Caco-2 (cell line): Measurements from ENCODE around the gene STRBP. TPM values are rescaled to one million over a fixed set of nuclear protein-coding genes. Genes with fewer than 3 reads are reported as not detected.
A peak's percentile ranks its signal among the peaks of the same experiment; 100 is the strongest.
"Not testable (repeated sequence)": the region's sequence is repeated elsewhere in the genome, so short reads cannot be mapped to it uniquely, and the experiment has no call there.

Experiments
- BruUV-seq: library from RNA; stranded (reverse); fragments of 400-500 nt; replicated peaks from 2 replicates; lab custom pipeline; 2021; lab: Mats Ljungman, UMichigan
- CTCF ChIA-PET: fragments of 300-600 bp; sonication (Branson Sonifier 250); formaldehyde crosslinking; loops from one replicate; lab custom pipeline; 2022; ENCODE audit warnings: antibody characterized with exemption; lab: Charles Lee
- POLR2A ChIA-PET: fragments of 300-600 bp; sonication (Branson Sonifier 250); formaldehyde crosslinking; loops from one replicate; lab custom pipeline; 2022; ENCODE audit warnings: antibody characterized with exemption; lab: Charles Lee
- DNase-seq, 2 experiments: peaks; one replicate each; pipeline versions ENCODE4 v3.0.0 to v3.0.0-alpha.2; 2020 to 2022
- H3K27me3 ChIP-seq: replicated peaks from 2 replicates; pipeline ENCODE4 v1.6.0; 2011; ENCODE audit warnings: low read length; ENCODE audit not compliant: control insufficient read depth, insufficient read depth
- H3K36me3 ChIP-seq: 2 replicates; pipeline ENCODE4 v1.5.1; 2011; ENCODE audit warnings: low read length; ENCODE audit not compliant: control insufficient read depth, insufficient read depth
- H3K4me1 ChIP-seq: fragments of 250-450 bp; sonication (Bioruptor Pico); 2 replicates; pipeline ENCODE4 v1.5.1; 2020; ENCODE audit warnings: mild to moderate bottlenecking
- H3K4me3 ChIP-seq: 2 replicates; pipeline ENCODE4 v1.5.1; 2011; ENCODE audit warnings: low read depth, mild to moderate bottlenecking, control low read depth, low read length
- H3K9me3 ChIP-seq: fragments of 250-450 bp; sonication (Bioruptor Pico); 2 replicates; pipeline ENCODE4 v1.5.1; 2020; ENCODE audit warnings: mild to moderate bottlenecking, moderate library complexity
- H3K27ac Mint-ChIP-seq: one replicate; pipeline ENCODE4 v1.8.0; 2022; ENCODE audit warnings: mixed read lengths; ENCODE audit not compliant: unreplicated experiment
- H3K27me3 Mint-ChIP-seq: one replicate; pipeline ENCODE4 v1.8.0; 2022; ENCODE audit warnings: mixed read lengths; ENCODE audit not compliant: insufficient read depth, unreplicated experiment
- H3K36me3 Mint-ChIP-seq: one replicate; pipeline ENCODE4 v1.8.0; 2022; ENCODE audit warnings: mild to moderate bottlenecking, mixed read lengths; ENCODE audit not compliant: insufficient read depth, unreplicated experiment
- H3K4me1 Mint-ChIP-seq: one replicate; pipeline ENCODE4 v1.8.0; 2022; ENCODE audit warnings: low read depth, mixed read lengths; ENCODE audit not compliant: unreplicated experiment
- H3K4me3 Mint-ChIP-seq: one replicate; pipeline ENCODE4 v1.8.0; 2022; ENCODE audit warnings: mild to moderate bottlenecking, moderate library complexity, mixed read lengths; ENCODE audit not compliant: unreplicated experiment
- H3K9me3 Mint-ChIP-seq: one replicate; pipeline ENCODE4 v1.8.0; 2022; ENCODE audit warnings: mixed read lengths; ENCODE audit not compliant: unreplicated experiment
- intact Hi-C: fragments of 100-400 bp; cut with micrococcal nuclease; formaldehyde crosslinking; loops from one replicate; pipeline ENCODE4 v1.10.0; 2022; ENCODE audit not compliant: unreplicated experiment
- total RNA-seq: library from RNA; stranded (reverse); gene quantifications from 2 replicates; pipeline ENCODE4 v1.2.3, GENCODE V29; 2022
- TF ChIP-seq, protein P1 (sequence below), 2 experiments: fragments of 200-600 bp in 1 of 2; IDR thresholded peaks; 1 replicate in 1 of 2; 2 replicates in 1 of 2; pipeline versions ENCODE4 v1.5.1 to v1.8.0; 2011 to 2022; ENCODE audit warnings: antibody characterized with exemption in 1 of 2, control low read depth in 1 of 2, inconsistent platforms in 1 of 2, low read depth in 1 of 2, low read length in 1 of 2, mild to moderate bottlenecking in 1 of 2, moderate library complexity in 1 of 2; ENCODE audit not compliant: insufficient read depth in 1 of 2, severe bottlenecking in 1 of 2, unreplicated experiment in 1 of 2

Gene STRBP
- total RNA-seq, 1 experiment from 2014 or later = 43.5 TPM

DNA sequence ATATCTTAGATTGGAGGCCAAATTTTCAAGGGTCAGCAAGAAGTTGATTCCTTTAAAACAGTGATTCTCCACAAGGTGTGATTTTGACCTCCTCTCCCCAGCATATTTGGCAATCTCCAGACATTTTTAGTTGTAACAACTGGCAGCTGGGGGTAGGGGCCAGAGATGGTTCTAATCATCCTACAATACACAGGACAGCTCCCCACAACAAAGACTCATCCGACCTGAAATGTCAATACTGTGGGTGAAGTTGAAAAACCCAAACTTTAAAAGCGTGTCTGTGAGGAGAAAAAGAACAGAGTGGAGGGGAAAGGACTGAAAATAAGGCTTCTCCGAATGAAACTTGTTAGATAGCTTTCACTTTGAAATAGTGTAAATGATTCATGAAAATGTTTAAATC, 10.0 kb upstream of the STRBP start:
- no TSS peak for BruUV-seq
- H3K9me3 Mint-ChIP-seq = no peaks in the 10 kb centered on the region
- no peak overlapping the region for H3K4me3 Mint-ChIP-seq
- ChIA-PET CTCF (no interaction called here), POLR2A (no interaction called here)
- H3K36me3 Mint-ChIP-seq = no peaks in the 10 kb centered on the region
- no peaks in the 10 kb centered on the region for H3K27me3 ChIP-seq
- DNase-seq = no peak
- TF ChIP-seq, protein P1, sequence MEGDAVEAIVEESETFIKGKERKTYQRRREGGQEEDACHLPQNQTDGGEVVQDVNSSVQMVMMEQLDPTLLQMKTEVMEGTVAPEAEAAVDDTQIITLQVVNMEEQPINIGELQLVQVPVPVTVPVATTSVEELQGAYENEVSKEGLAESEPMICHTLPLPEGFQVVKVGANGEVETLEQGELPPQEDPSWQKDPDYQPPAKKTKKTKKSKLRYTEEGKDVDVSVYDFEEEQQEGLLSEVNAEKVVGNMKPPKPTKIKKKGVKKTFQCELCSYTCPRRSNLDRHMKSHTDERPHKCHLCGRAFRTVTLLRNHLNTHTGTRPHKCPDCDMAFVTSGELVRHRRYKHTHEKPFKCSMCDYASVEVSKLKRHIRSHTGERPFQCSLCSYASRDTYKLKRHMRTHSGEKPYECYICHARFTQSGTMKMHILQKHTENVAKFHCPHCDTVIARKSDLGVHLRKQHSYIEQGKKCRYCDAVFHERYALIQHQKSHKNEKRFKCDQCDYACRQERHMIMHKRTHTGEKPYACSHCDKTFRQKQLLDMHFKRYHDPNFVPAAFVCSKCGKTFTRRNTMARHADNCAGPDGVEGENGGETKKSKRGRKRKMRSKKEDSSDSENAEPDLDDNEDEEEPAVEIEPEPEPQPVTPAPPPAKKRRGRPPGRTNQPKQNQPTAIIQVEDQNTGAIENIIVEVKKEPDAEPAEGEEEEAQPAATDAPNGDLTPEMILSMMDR (IDR thresholded peaks at IDR 0.05; ENCODE audit: insufficient read depth in 1 of 2, low read depth in 1 of 2, low read length in 1 of 2, severe bottlenecking in 1 of 2, unreplicated experiment in 1 of 2) = no peak
- H3K36me3 ChIP-seq = no peaks in the 10 kb centered on the region
- H3K27me3 Mint-ChIP-seq = peaks cover 4% of the 10 kb centered on the region
- no peaks in the 10 kb centered on the region for H3K4me1 ChIP-seq
- no peaks in the 10 kb centered on the region for H3K4me1 Mint-ChIP-seq
- no peaks in the 10 kb centered on the region; the same call in 1 of the 2 replicates for H3K9me3 ChIP-seq
- H3K27ac Mint-ChIP-seq = no peak overlapping the region
- no peak overlapping the region for H3K4me3 ChIP-seq
- intact Hi-C loops = no loop called here

- H3K36me3 ChIP-seq = no peaks in the 10 kb centered on the region
- Mint-ChIP-seq H3K27me3 (peaks cover 4% of the 10 kb centered on the region), H3K9me3 (no peaks in the 10 kb centered on the region), H3K4me3 (no peak overlapping the region), H3K4me1 (no peaks in the 10 kb centered on the region), H3K27ac (no peak overlapping the region), H3K36me3 (no peaks in the 10 kb centered on the region)
- H3K9me3 ChIP-seq = no peaks in the 10 kb centered on the region; the same call in 1 of the 2 replicates
- BruUV-seq = no TSS peak
- no peaks in the 10 kb centered on the region for H3K4me1 ChIP-seq
- ChIA-PET CTCF (no interaction called here), POLR2A (no interaction called here)
- intact Hi-C loops = no loop called here
- H3K27me3 ChIP-seq = no peaks in the 10 kb centered on the region
- no peak for DNase-seq
- TF ChIP-seq, protein P1 (IDR thresholded peaks at IDR 0.05; ENCODE audit: insufficient read depth in 1 of 2, low read depth in 1 of 2, low read length in 1 of 2, severe bottlenecking in 1 of 2, unreplicated experiment in 1 of 2) = no peak
- H3K4me3 ChIP-seq = no peak overlapping the region
Observed at GRCh38 chr9:123276551-123276950, 8.2 kb upstream of the STRBP start.

DNA sequence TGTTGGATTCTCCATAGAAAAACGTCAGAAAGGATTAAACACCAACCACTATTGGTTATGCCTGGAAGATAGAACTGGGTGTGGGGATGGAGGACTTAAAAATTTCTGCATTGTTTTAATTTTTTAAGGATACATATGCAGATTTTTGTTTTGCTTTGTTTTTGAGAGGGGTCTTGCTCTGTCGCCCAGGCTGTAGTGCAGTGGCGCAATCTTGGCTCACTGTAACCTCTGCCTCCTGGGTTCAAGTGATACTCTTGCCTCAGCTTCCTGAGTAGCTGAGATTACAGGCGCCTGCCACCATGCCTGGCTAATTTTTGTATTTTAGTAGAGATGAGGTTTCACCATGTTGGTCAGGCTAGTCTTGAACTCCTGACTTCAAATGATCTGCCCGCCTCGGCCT, 2.7 kb upstream of the STRBP start:
- POLR2A ChIA-PET, H3K9me3 Mint-ChIP-seq, DNase-seq, H3K27me3 ChIP-seq, H3K36me3 ChIP-seq, intact Hi-C loops, H3K9me3 ChIP-seq, H3K36me3 Mint-ChIP-seq, BruUV-seq, H3K27me3 Mint-ChIP-seq, H3K4me3 ChIP-seq, H3K4me3 Mint-ChIP-seq, CTCF ChIA-PET, H3K27ac Mint-ChIP-seq, H3K4me1 ChIP-seq: not testable (repeated sequence)
- peaks cover 20% of the 10 kb centered on the region for H3K4me1 Mint-ChIP-seq

- CTCF ChIA-PET = interaction anchor here (0.6 to 1.7 kb wide), 13 partner anchors 9 to 773 kb away, joined by 3 to 6 read pairs (median 3); no protein-coding TSS in a partner anchor
- BruUV-seq = no TSS peak
- Histone ChIP-seq H3K9me3 (no peaks in the 10 kb centered on the region), H3K27me3 (no peaks in the 10 kb centered on the region), H3K4me3 (peak overlapping the region; percentile 87), H3K36me3 (no peaks in the 10 kb centered on the region), H3K4me1 (no peaks in the 10 kb centered on the region; the same call in 1 of the 2 replicates)
- Mint-ChIP-seq H3K27ac (no peak overlapping the region), H3K36me3 (no peaks in the 10 kb centered on the region), H3K9me3 (no peaks in the 10 kb centered on the region), H3K27me3 (no peaks in the 10 kb centered on the region), H3K4me1 (peaks cover 25% of the 10 kb centered on the region), H3K4me3 (peak overlapping the region; percentile 58)
- POLR2A ChIA-PET = no interaction called here
- DNase-seq = peak in 1 of 2 experiments; percentile 10
- TF ChIP-seq, protein P1 (IDR thresholded peaks at IDR 0.05; ENCODE audit: insufficient read depth in 1 of 2, low read depth in 1 of 2, low read length in 1 of 2, severe bottlenecking in 1 of 2, unreplicated experiment in 1 of 2) = no peak
- intact Hi-C loops = no loop called here
Observed at GRCh38 chr9:123269281-123269680, 895 bp upstream of the STRBP start.
